Measurements from ENCODE around the gene OXLD1. TPM values are rescaled to one million over a fixed set of nuclear protein-coding genes. Genes with fewer than 3 reads are reported as not detected.
"Not testable (repeated sequence)": the region's sequence is repeated elsewhere in the genome, so short reads cannot be mapped to it uniquely, and the experiment has no call there.

OXLD1 gene
- polyA plus RNA-seq, 1 donor from 2014 or later = 77.7 TPM

GRCh38 chr17:81681672-81682071 is 15.3 kb upstream of the OXLD1 start:
- Mint-ChIP-seq H3K27me3 (no peaks in the 10 kb centered on the region), H3K27ac (no peak overlapping the region), H3K9me3 (no peaks in the 10 kb centered on the region), H3K36me3 (no peaks in the 10 kb centered on the region), H3K4me3 (peak overlapping the region in 2 of 4 donors; percentile 60 to 62), H3K4me1 (peaks cover 14 to 24% (median 16%) of the 10 kb centered on the region in 3 donors)

GRCh38 chr17:81680150-81680549 is 13.7 kb upstream of the OXLD1 start:
- H3K27me3 Mint-ChIP-seq = no peaks in the 10 kb centered on the region
- H3K4me3 Mint-ChIP-seq = peak overlapping the region in 1 of 4 donors; percentile 80
- no peaks in the 10 kb centered on the region for H3K36me3 Mint-ChIP-seq
- H3K27ac Mint-ChIP-seq = peak overlapping the region in 1 of 3 donors; percentile 79
- H3K4me1 Mint-ChIP-seq = peaks cover 14 to 20% (median 16%) of the 10 kb centered on the region in 3 donors
- no peaks in the 10 kb centered on the region for H3K9me3 Mint-ChIP-seq

- H3K36me3 Mint-ChIP-seq = no peaks in the 10 kb centered on the region
- peaks cover 2 to 4% (median 4%) of the 10 kb centered on the region in 3 donors for H3K4me1 Mint-ChIP-seq
- H3K27ac Mint-ChIP-seq = no peak overlapping the region
- peak overlapping the region in 1 of 4 donors; percentile 22 for H3K4me3 Mint-ChIP-seq
- H3K27me3 Mint-ChIP-seq = no peaks in the 10 kb centered on the region
- no peaks in the 10 kb centered on the region for H3K9me3 Mint-ChIP-seq
Measured at GRCh38 chr17:81676906-81677305, 10.5 kb upstream of the OXLD1 start.

- not testable (repeated sequence) for H3K36me3 Mint-ChIP-seq, H3K9me3 Mint-ChIP-seq, H3K27me3 Mint-ChIP-seq, H3K4me1 Mint-ChIP-seq
- H3K27ac Mint-ChIP-seq = peak overlapping the region in 2 of 3 donors; percentile 7 to 63
- peak overlapping the region in 2 of 4 donors; percentile 60 to 71 for H3K4me3 Mint-ChIP-seq
Measured at GRCh38 chr17:81675515-81676221, 9.3 kb upstream of the OXLD1 start.

GRCh38 chr17:81673561-81674258 is 7.3 kb upstream of the OXLD1 start:
- Mint-ChIP-seq H3K36me3 (no peaks in the 10 kb centered on the region), H3K4me1 (peaks cover 0 to 4% (median 2%) of the 10 kb centered on the region in 3 donors), H3K4me3 (no peak overlapping the region), H3K27ac (peak overlapping the region in 1 of 3 donors; percentile 71), H3K9me3 (no peaks in the 10 kb centered on the region), H3K27me3 (no peaks in the 10 kb centered on the region)

GRCh38 chr17:81672954-81673353 is 6.5 kb upstream of the OXLD1 start:
- Mint-ChIP-seq H3K36me3 (no peaks in the 10 kb centered on the region), H3K27ac (no peak overlapping the region), H3K4me3 (no peak overlapping the region), H3K9me3 (no peaks in the 10 kb centered on the region), H3K4me1 (peaks cover 1 to 8% (median 4%) of the 10 kb centered on the region in 3 donors), H3K27me3 (no peaks in the 10 kb centered on the region)

- no peaks in the 10 kb centered on the region for H3K27me3 Mint-ChIP-seq
- no peak overlapping the region for H3K4me3 Mint-ChIP-seq
- H3K36me3 Mint-ChIP-seq = no peaks in the 10 kb centered on the region
- peaks cover 6 to 12% (median 6%) of the 10 kb centered on the region in 3 donors for H3K4me1 Mint-ChIP-seq
- no peaks in the 10 kb centered on the region for H3K9me3 Mint-ChIP-seq
- no peak overlapping the region for H3K27ac Mint-ChIP-seq
Measured at GRCh38 chr17:81672504-81672903, 6.1 kb upstream of the OXLD1 start.

GRCh38 chr17:81667754-81668153 is 1.3 kb upstream of the OXLD1 start:
- Mint-ChIP-seq H3K4me1 (peaks cover 9 to 20% (median 16%) of the 10 kb centered on the region in 3 donors), H3K27ac (peak overlapping the region in 2 of 3 donors; percentile 73 to 77), H3K36me3 (no peaks in the 10 kb centered on the region), H3K4me3 (peak overlapping the region; percentile 92 to 97 (median 96)), H3K27me3 (no peaks in the 10 kb centered on the region), H3K9me3 (no peaks in the 10 kb centered on the region)

- Mint-ChIP-seq H3K27ac (peak overlapping the region; percentile 93 to 97 (median 96)), H3K9me3 (no peaks in the 10 kb centered on the region), H3K4me3 (peak overlapping the region; percentile 92 to 97 (median 94)), H3K27me3 (no peaks in the 10 kb centered on the region), H3K4me1 (peaks cover 9 to 20% (median 16%) of the 10 kb centered on the region in 3 donors), H3K36me3 (no peaks in the 10 kb centered on the region)
Measured at GRCh38 chr17:81666092-81666341, 388 bp downstream of the OXLD1 start.

- Mint-ChIP-seq H3K9me3 (no peaks in the 10 kb centered on the region), H3K4me1 (peaks cover 9 to 20% (median 16%) of the 10 kb centered on the region in 3 donors), H3K27me3 (no peaks in the 10 kb centered on the region)
Measured at GRCh38 chr17:81665205-81666091, 957 bp downstream of the OXLD1 start.

GRCh38 chr17:81664051-81664470 is 2.3 kb downstream of the OXLD1 start:
- H3K4me1 Mint-ChIP-seq = peaks cover 9 to 20% (median 16%) of the 10 kb centered on the region in 3 donors

More at GRCh38 chr17:81665205-81666091, 957 bp downstream of the OXLD1 start:
- H3K4me3 Mint-ChIP-seq = peak overlapping the region; percentile 92 to 97 (median 94)
- H3K36me3 Mint-ChIP-seq = no peaks in the 10 kb centered on the region
- H3K27ac Mint-ChIP-seq = peak overlapping the region; percentile 93 to 97 (median 96)

GRCh38 chr17:81662002-81662401 is 4.4 kb downstream of the OXLD1 start:
- H3K36me3 Mint-ChIP-seq = no peaks in the 10 kb centered on the region
- no peaks in the 10 kb centered on the region for H3K27me3 Mint-ChIP-seq
- H3K27ac Mint-ChIP-seq = no peak overlapping the region
- H3K9me3 Mint-ChIP-seq = no peaks in the 10 kb centered on the region
- H3K4me1 Mint-ChIP-seq = peaks cover 4 to 13% (median 6%) of the 10 kb centered on the region in 3 donors
- no peak overlapping the region for H3K4me3 Mint-ChIP-seq

More at GRCh38 chr17:81664051-81664470, 2.3 kb downstream of the OXLD1 start:
- Mint-ChIP-seq H3K27me3 (no peaks in the 10 kb centered on the region), H3K27ac (no peak overlapping the region), H3K4me3 (peak overlapping the region in 3 of 4 donors; percentile 8 to 23 (median 12)), H3K9me3 (no peaks in the 10 kb centered on the region), H3K36me3 (no peaks in the 10 kb centered on the region)

GRCh38 chr17:81660441-81660840 is 6.0 kb downstream of the OXLD1 start:
- Mint-ChIP-seq H3K4me1 (no peaks in the 10 kb centered on the region), H3K9me3 (no peaks in the 10 kb centered on the region), H3K36me3 (no peaks in the 10 kb centered on the region), H3K27me3 (no peaks in the 10 kb centered on the region), H3K27ac (no peak overlapping the region), H3K4me3 (no peak overlapping the region)

- H3K9me3 Mint-ChIP-seq = no peaks in the 10 kb centered on the region
- H3K4me1 Mint-ChIP-seq = no peaks in the 10 kb centered on the region
- H3K27ac Mint-ChIP-seq = no peak overlapping the region
- H3K36me3 Mint-ChIP-seq = no peaks in the 10 kb centered on the region
- peaks cover 4% of the 10 kb centered on the region for H3K27me3 Mint-ChIP-seq
- H3K4me3 Mint-ChIP-seq = no peak overlapping the region
Measured at GRCh38 chr17:81659038-81659437, 7.4 kb downstream of the OXLD1 start.

- Mint-ChIP-seq H3K36me3 (no peaks in the 10 kb centered on the region), H3K27me3 (peaks cover 16% of the 10 kb centered on the region), H3K4me1 (peaks cover 0 to 4% (median 3%) of the 10 kb centered on the region in 3 donors), H3K4me3 (no peak overlapping the region), H3K9me3 (no peaks in the 10 kb centered on the region), H3K27ac (peak overlapping the region in 2 of 3 donors; percentile 43 to 81)
Measured at GRCh38 chr17:81656835-81657234, 9.6 kb downstream of the OXLD1 start.
